Astrocyte of the hippocampus (primary cell): ENCODE results near the gene PTPRG.

ENCODE experiments used
- DNase-seq: peaks from one replicate; pipeline ENCODE4 v3.0.0; 2011; ENCODE audit warnings: low read depth, low spot score

Gene PTPRG

GRCh38 chr3:61589856-61590255 is 28.5 kb downstream of the PTPRG start:
- DNase-seq, result peak; percentile 35

GRCh38 chr3:61591300-61591699 is 29.9 kb downstream of the PTPRG start:
- DNase-seq, result no peak

GRCh38 chr3:61593446-61594029 is 32.2 kb downstream of the PTPRG start:
- DNase-seq, result no peak

GRCh38 chr3:61594144-61594963 is 33.0 kb downstream of the PTPRG start:
- DNase-seq, result no peak

GRCh38 chr3:61594964-61595285 is 33.6 kb downstream of the PTPRG start:
- DNase-seq, result no peak

GRCh38 chr3:61595288-61595687 is 33.9 kb downstream of the PTPRG start:
- DNase-seq, result no peak

GRCh38 chr3:61595826-61596225 is 34.5 kb downstream of the PTPRG start:
- DNase-seq, result no peak

- peak; percentile 68 for DNase-seq
Measured at GRCh38 chr3:61597906-61598305, 36.5 kb downstream of the PTPRG start.

- no peak for DNase-seq
Measured at GRCh38 chr3:61600195-61600594, 38.8 kb downstream of the PTPRG start.

GRCh38 chr3:61601831-61602230 is 40.5 kb downstream of the PTPRG start:
- DNase-seq, result no peak

- no peak for DNase-seq
Measured at GRCh38 chr3:61602466-61602865, 41.1 kb downstream of the PTPRG start.

GRCh38 chr3:61605589-61606175 is 44.3 kb downstream of the PTPRG start:
- DNase-seq, result peak; percentile 8

GRCh38 chr3:61606196-61606595 is 44.8 kb downstream of the PTPRG start:
- DNase-seq, result no peak

GRCh38 chr3:61608072-61608471 is 46.7 kb downstream of the PTPRG start:
- DNase-seq, result no peak

- DNase-seq, result no peak
Measured at GRCh38 chr3:61608711-61609110, 47.3 kb downstream of the PTPRG start.

GRCh38 chr3:61610316-61610715 is 48.9 kb downstream of the PTPRG start:
- no peak for DNase-seq

- DNase-seq, result no peak
Measured at GRCh38 chr3:61612211-61613194, 51.1 kb downstream of the PTPRG start.

- DNase-seq, result no peak
Measured at GRCh38 chr3:61613666-61614065, 52.3 kb downstream of the PTPRG start.

GRCh38 chr3:61615643-61616042 is 54.3 kb downstream of the PTPRG start:
- DNase-seq, result no peak

GRCh38 chr3:61616586-61616985 is 55.2 kb downstream of the PTPRG start:
- no peak for DNase-seq

- no peak for DNase-seq
Measured at GRCh38 chr3:61617041-61617440, 55.7 kb downstream of the PTPRG start.

- no peak for DNase-seq
Measured at GRCh38 chr3:61617651-61618050, 56.3 kb downstream of the PTPRG start.
